RWPE2 (cell line): ENCODE results near the gene HOXB13.
A peak's percentile ranks its signal among the peaks of the same experiment; 100 is the strongest.

Source experiments
- ATAC-seq: fragments of 200-7000 bp; cut with Tn5 transposase; 3 replicates; pipeline ENCODE4 v1.9.1; 2021; ENCODE audit warnings: low read depth
- DNase-seq: peaks from one replicate; pipeline ENCODE4 v3.0.0-alpha.2; 2020; ENCODE audit warnings: low spot score
- H3K27ac ChIP-seq: fragments of 450-650 bp; 2 replicates; pipeline ENCODE4 v1.5.1; 2017; ENCODE audit warnings: mild to moderate bottlenecking; ENCODE audit not compliant: poor library complexity, severe bottlenecking
- H3K27me3 ChIP-seq: fragments of 250-450 bp; sonication (Bioruptor Pico); 2 replicates; pipeline ENCODE4 v1.5.1; 2021; ENCODE audit warnings: mild to moderate bottlenecking, moderate library complexity; ENCODE audit not compliant: insufficient read depth, poor library complexity, severe bottlenecking
- H3K36me3 ChIP-seq: fragments of 250-450 bp; sonication (Bioruptor Pico); 2 replicates; pipeline ENCODE4 v1.5.1; 2020; ENCODE audit warnings: low read depth, mild to moderate bottlenecking, moderate library complexity
- H3K4me1 ChIP-seq: fragments of 250-450 bp; sonication (Bioruptor Pico); 2 replicates; pipeline ENCODE4 v1.5.1; 2021; ENCODE audit warnings: mild to moderate bottlenecking, moderate library complexity; ENCODE audit not compliant: insufficient read depth, poor library complexity, severe bottlenecking
- H3K4me3 ChIP-seq: fragments of 250-450 bp; sonication (Bioruptor Pico); 2 replicates; pipeline ENCODE4 v1.5.1; 2021; ENCODE audit warnings: mild to moderate bottlenecking, moderate library complexity; ENCODE audit not compliant: severe bottlenecking
- H3K9me3 ChIP-seq: fragments of 250-450 bp; sonication (Bioruptor Pico); 2 replicates; pipeline ENCODE4 v1.5.1; 2021; ENCODE audit warnings: mild to moderate bottlenecking, moderate library complexity; ENCODE audit not compliant: severe bottlenecking
- TF ChIP-seq, protein P1 (sequence below): fragments of 450-650 bp; IDR thresholded peaks from one replicate; pipeline ENCODE4 v1.5.1; 2017; ENCODE audit warnings: mild to moderate bottlenecking, moderate library complexity; ENCODE audit not compliant: poor library complexity, severe bottlenecking

HOXB13 gene

DNA sequence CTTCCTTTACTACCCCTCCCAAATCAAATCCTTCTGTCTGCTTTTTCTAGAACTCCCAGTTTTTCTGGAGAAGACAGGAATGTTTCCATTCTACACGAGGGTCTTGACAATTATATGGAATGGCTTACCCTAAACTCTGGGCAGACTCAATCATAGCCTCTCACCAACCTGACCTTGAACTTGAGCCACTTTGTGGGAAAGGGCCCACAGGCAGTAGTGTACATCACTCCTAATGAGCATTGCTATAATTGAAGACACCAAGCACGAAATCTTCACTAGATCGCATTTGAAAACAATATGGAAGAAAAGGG, 1.6 kb upstream of the HOXB13 start:
- Histone ChIP-seq H3K4me1 (no peaks in the 10 kb centered on the region), H3K36me3 (no peaks in the 10 kb centered on the region)
- TF ChIP-seq, protein P1, sequence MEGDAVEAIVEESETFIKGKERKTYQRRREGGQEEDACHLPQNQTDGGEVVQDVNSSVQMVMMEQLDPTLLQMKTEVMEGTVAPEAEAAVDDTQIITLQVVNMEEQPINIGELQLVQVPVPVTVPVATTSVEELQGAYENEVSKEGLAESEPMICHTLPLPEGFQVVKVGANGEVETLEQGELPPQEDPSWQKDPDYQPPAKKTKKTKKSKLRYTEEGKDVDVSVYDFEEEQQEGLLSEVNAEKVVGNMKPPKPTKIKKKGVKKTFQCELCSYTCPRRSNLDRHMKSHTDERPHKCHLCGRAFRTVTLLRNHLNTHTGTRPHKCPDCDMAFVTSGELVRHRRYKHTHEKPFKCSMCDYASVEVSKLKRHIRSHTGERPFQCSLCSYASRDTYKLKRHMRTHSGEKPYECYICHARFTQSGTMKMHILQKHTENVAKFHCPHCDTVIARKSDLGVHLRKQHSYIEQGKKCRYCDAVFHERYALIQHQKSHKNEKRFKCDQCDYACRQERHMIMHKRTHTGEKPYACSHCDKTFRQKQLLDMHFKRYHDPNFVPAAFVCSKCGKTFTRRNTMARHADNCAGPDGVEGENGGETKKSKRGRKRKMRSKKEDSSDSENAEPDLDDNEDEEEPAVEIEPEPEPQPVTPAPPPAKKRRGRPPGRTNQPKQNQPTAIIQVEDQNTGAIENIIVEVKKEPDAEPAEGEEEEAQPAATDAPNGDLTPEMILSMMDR, result no peak

DNA sequence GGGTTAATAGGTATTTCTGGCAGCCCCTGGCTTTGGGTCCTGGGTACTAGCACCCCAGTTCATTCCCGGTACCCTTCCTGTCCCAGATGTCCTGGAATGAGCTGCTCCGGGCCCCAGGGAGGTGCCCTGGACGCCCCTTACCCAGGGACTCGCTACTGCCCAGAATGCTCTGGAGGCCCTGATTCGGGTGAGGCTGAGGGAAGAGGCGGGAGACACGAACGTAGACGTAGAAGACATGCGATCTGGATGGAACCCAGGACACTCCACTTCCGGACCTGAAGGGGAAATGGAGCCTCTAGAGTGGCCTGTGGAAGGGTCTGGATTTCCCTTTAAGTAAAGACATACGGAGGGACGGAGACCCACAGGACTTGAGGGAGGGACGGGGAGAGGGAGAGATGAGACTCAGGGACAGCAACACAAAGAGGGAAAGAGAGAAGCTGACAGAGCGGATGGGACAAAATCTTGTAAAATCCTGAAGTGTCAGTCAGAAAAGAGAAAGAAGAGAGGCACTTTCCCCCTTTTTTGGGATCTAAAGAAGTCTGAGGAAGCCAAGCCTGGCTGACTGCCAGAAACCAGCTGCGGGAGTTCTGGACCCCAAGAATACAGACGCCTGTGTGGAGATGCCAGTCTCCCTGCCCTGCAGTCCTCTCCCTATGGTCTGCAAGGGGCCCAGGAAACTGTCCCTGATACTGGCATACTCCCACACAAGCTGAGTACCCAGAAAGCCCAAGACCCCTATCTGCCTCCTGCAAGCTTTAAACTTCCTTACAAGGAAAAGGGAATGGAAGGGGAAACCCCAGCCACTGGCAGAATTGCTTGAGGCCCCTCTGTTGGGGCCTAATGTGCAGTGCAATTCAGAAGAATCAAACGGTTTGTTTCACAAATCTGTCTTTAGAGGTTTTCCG, 1.0 kb upstream of the HOXB13 start:
- TF ChIP-seq, protein P1, result no peak
- Histone ChIP-seq H3K4me1 (no peaks in the 10 kb centered on the region), H3K4me3 (no peak overlapping the region), H3K27me3 (peaks cover 96% of the 10 kb centered on the region), H3K27ac (no peak overlapping the region), H3K36me3 (no peaks in the 10 kb centered on the region), H3K9me3 (no peaks in the 10 kb centered on the region)
- DNase-seq (peak; percentile 28), ATAC-seq (no peak)

More for the DNA sequence above, 1.6 kb upstream of the HOXB13 start:
- Histone ChIP-seq H3K27ac (no peak overlapping the region), H3K27me3 (peaks cover 96% of the 10 kb centered on the region), H3K9me3 (no peaks in the 10 kb centered on the region), H3K4me3 (no peak overlapping the region)
- no peak for DNase-seq
- no peak for ATAC-seq

DNA sequence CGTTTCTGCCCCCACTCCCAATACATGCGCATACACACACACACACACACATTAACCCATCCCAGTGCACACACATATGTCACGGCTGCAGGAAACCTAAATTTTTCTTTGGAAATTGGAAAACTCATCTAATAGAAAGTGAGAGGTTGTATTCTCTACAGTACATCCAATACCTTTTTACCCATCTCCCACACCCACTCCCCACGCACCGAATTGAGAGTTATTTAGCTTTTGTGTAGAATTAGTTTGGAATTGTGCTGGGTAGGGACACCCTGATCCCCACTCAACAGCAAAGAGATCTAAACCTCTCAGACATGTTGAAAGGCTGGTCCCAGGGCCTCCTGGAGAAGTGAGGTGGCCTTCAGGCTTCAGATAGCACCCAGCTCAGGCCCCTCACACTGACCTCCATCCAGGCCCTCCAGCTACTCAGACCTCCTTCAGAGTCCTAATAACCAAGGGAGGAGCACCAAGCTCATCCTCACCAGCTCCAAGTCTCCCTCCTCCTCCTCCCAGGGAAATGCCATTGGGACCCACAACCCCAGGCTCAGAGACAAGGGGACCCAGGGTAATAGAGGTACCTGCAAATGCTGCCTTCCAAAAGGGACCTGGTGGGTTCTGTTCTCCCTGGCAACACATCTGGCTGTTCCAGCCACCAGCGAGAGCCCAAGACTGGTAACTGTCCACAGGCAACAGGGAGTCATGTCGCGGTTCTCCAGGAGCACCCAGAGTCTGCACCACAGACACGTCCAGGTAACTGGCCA, 955 bp downstream of the HOXB13 start:
- DNase-seq, result peak; percentile 41
- H3K27ac ChIP-seq, result no peak overlapping the region
- peaks cover 96% of the 10 kb centered on the region for H3K27me3 ChIP-seq
- peak overlapping the region; percentile 39 for H3K4me3 ChIP-seq
- peak; percentile 26; the same call in 1 of the 3 replicates for ATAC-seq
- no peaks in the 10 kb centered on the region for H3K9me3 ChIP-seq
- H3K4me1 ChIP-seq, result no peaks in the 10 kb centered on the region
- H3K36me3 ChIP-seq, result no peaks in the 10 kb centered on the region
- TF ChIP-seq, protein P1, result no peak

DNA sequence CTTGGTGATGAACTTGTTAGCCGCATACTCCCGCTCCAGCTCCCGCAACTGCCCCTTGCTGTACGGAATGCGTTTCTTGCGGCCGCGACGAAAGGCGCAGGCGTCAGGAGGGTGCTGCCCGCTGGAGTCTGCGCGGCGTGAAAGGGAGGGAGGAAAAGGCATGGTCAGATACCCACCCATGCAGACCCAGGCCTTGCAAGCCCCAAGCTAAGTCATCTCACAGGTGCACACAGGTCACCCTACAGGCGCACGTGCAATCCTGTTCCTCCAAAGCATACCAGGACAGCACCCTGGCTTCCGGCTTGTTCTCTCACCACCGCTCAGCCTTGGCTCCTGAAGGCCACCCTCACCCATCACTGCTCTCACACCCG, 1.6 kb downstream of the HOXB13 start:
- no peaks in the 10 kb centered on the region for H3K36me3 ChIP-seq
- no peak overlapping the region for H3K27ac ChIP-seq
- peak; percentile 51 for DNase-seq
- peaks cover 96% of the 10 kb centered on the region for H3K27me3 ChIP-seq
- ATAC-seq, result no peak
- TF ChIP-seq, protein P1, result no peak
- H3K4me1 ChIP-seq, result no peaks in the 10 kb centered on the region
- no peaks in the 10 kb centered on the region for H3K9me3 ChIP-seq
- no peak overlapping the region for H3K4me3 ChIP-seq
